Upper lobe of left lung (tissue), 6 donors: ENCODE results near the gene SPATS2. TPM values are rescaled to one million over a fixed set of nuclear protein-coding genes. Genes with fewer than 3 reads are reported as not detected.

Experiments used
- ATAC-seq, 2 donors: fragments of 200-7000 bp; cut with Tn5 transposase; one replicate each; pipeline ENCODE4 v1.9.1; 2022; ENCODE audit warnings: mild to moderate bottlenecking in 2 of 2, moderate library complexity in 2 of 2; ENCODE audit not compliant: low FRiP score in 2 of 2
- DNase-seq, 2 donors: peaks; one replicate each; pipeline ENCODE4 v3.0.0-alpha.2; 2019 to 2020
- H3K27ac ChIP-seq, 4 donors: fragments of 200-600 bp; sonication (generic); one replicate each; pipeline ENCODE4 v1.5.1; 2016 to 2019
- H3K27me3 ChIP-seq, 4 donors: fragments of 200-600 bp; sonication (generic); one replicate each; pipeline ENCODE4 v1.5.1; 2017 to 2019
- H3K36me3 ChIP-seq, 4 donors: fragments of 200-600 bp; sonication (generic); one replicate each; pipeline ENCODE4 v1.5.1; 2016 to 2019
- H3K4me1 ChIP-seq, 4 donors: fragments of 200-600 bp; sonication (generic); one replicate each; pipeline ENCODE4 v1.5.1; 2018 to 2019
- H3K4me3 ChIP-seq, 4 donors: fragments of 200-600 bp; sonication (generic); one replicate each; pipeline ENCODE4 v1.5.1; 2017 to 2019; ENCODE audit warnings: mild to moderate bottlenecking in 2 of 4, moderate library complexity in 1 of 4
- H3K9me3 ChIP-seq, 4 donors: fragments of 200-600 bp; sonication (generic); one replicate each; pipeline ENCODE4 v1.5.1; 2018 to 2019
- CTCF ChIP-seq, 6 experiments: fragments of 450-650 bp in 4 of 6; fragments of 200-600 bp in 2 of 6; sonication (generic) in 2 of 6; IDR thresholded peaks; one replicate each; pipeline ENCODE4 v1.5.1; 2016 to 2019; ENCODE audit warnings: antibody characterized with exemption in 6 of 6
- EP300 ChIP-seq, 4 donors: sonication (generic); formaldehyde crosslinking; IDR thresholded peaks; one replicate each; pipeline ENCODE4 v1.5.1; 2017; ENCODE audit warnings: antibody characterized with exemption in 4 of 4, control low read depth in 2 of 4
- POLR2A ChIP-seq, 4 donors: fragments of 450-650 bp; IDR thresholded peaks; one replicate each; pipeline ENCODE4 v1.5.1; 2016 to 2017; ENCODE audit warnings: antibody characterized with exemption in 4 of 4, mild to moderate bottlenecking in 2 of 4
- POLR2AphosphoS5 ChIP-seq, 2 donors: sonication (generic); formaldehyde crosslinking; IDR thresholded peaks; one replicate each; pipeline ENCODE4 v1.5.1; 2017; ENCODE audit warnings: antibody characterized with exemption in 2 of 2
- WGBS, 2 donors: methylation state at CpG; one replicate each; pipeline ENCODE4 v1.1.5; 2017 to 2018; 5-methylcytosine and 5-hydroxymethylcytosine counted together
- total RNA-seq, 6 donors: library from RNA; depleted of rRNA in 4 of 6; stranded (reverse); fragments of >200 nt in 4 of 6; gene quantifications; one replicate each; pipeline versions ENCODE4 v1.1.0 to v1.2.1, GENCODE V29; 2016 to 2021
- donor health status: DM: no; HTN: no; CAD: no; lungs with moderate emphysema.
- donor health status: DM: no; HTN: yes; CAD: no; lungs with severe emphysema.

The SPATS2 gene
- total RNA-seq, 6 donors from 2014 or later, result 6.2 to 33.5 (median 14.4) TPM

DNA sequence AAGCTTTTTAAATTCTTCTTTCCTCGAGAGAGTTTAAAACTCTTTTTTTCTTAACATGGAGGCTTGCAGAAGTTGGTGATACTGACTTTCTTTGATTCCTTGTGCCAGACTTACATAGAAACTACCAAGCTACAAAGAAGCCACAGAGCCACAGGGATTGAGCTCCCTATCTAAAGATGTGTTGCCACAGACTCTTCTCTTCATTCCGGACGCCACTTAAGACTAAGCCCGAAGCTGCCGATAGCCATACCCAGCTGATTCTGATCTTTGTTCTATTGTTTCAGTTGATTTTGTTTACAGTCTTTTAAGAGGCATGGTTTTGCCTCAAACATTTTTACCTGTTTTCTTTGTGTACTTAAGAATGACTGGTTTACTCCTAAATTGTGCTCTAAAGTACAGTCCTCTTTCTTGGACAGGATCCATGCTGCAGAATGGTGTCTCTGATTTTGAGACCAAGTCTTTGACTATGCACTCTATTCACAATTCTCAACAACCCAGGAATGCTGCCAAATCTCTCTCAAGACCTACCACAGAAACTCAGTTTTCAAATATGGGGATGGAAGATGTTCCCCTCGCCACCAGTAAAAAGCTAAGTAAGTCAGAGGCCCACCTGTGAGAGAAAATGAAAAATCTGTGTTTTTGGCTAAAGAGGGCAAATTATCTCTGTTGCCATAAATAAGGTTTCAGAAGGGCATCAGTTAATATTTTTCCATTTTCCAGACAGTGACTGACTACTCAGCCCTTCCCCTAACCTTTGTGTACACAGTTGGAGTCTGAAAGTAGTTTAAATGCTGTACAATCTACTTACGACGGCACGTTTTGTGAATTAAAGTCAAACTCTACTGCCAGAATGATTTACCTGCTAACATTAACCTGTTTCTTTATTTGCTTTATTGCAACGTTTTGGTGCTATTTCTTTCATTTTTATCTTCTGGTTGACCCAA is 129.4 kb downstream of the SPATS2 start:
- 85 to 88% methylated on average over 10 of the region's 10 CpGs for WGBS, 2 donors
- H3K27ac ChIP-seq, result no peak overlapping the region
- no peak for TF ChIP-seq CTCF (IDR thresholded peaks at IDR 0.05)
- TF ChIP-seq EP300 (IDR thresholded peaks at IDR 0.05), result no peak
- no peak for TF ChIP-seq POLR2A (IDR thresholded peaks at IDR 0.05)
- no peak for TF ChIP-seq POLR2AphosphoS5 (IDR thresholded peaks at IDR 0.05)
- H3K4me3 ChIP-seq, result no peak overlapping the region
- H3K9me3 ChIP-seq, result no peaks in the 10 kb centered on the region
- ATAC-seq (no peak), DNase-seq (no peak)
- H3K27me3 ChIP-seq, result no peaks in the 10 kb centered on the region
- no peaks in the 10 kb centered on the region for H3K4me1 ChIP-seq
- H3K36me3 ChIP-seq, result peaks cover 0 to 36% (median 1%) of the 10 kb centered on the region in 4 donors

DNA sequence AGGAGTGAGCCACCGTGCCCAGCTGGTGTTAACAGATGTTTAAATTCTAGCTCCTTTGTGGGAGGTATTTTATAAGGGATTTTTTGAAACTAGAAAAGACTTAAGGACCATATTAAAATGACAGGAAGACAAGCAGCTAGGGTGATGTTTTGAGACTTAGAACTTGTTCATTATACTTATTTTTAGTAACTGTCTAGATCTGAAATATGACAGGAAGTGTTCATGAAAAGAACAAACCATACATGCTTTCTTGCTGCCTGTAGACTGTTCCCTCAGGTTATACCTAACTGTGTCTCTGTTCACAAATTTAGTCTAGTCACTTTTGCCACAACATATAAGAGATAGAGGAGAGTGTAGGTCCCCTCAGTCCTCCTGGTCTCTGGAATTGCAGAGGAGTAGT is 134.6 kb downstream of the SPATS2 start:
- Histone ChIP-seq H3K27me3 (no peaks in the 10 kb centered on the region), H3K27ac (no peak overlapping the region), H3K4me1 (peaks cover 0 to 9% (median 1%) of the 10 kb centered on the region in 4 donors), H3K9me3 (no peaks in the 10 kb centered on the region), H3K36me3 (peaks cover 0 to 21% (median 0%) of the 10 kb centered on the region in 4 donors), H3K4me3 (no peak overlapping the region)
- DNase-seq, result no peak
- no peak for TF ChIP-seq CTCF (IDR thresholded peaks at IDR 0.05)
- no peak for TF ChIP-seq POLR2AphosphoS5 (IDR thresholded peaks at IDR 0.05)
- no peak for TF ChIP-seq EP300 (IDR thresholded peaks at IDR 0.05)
- TF ChIP-seq POLR2A (IDR thresholded peaks at IDR 0.05), result no peak
- 68 to 81% methylated on average over 1 of the region's 1 CpG for WGBS, 2 donors
- no peak for ATAC-seq

DNA sequence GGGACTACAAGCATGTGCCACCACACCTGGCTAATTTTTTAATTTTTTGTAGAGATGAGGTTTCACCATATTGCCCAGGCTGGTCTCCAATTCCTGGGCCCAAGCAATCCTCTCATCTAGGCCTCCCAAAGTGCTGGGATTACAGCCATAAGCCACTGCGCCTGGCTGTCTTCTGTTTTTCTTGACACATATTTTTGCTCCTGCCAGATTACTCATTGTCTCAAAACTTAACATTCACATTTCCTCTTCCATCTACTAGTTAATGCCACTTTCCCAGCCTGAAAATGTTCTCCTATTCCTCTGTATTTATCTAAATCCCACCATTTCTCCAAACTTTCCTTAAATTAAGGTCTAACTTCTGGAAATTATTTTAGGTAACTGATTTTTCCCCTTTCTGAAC is 135.3 kb downstream of the SPATS2 start:
- 93 to 100% methylated on average over 1 of the region's 1 CpG for WGBS, 2 donors
- no peak for TF ChIP-seq POLR2AphosphoS5 (IDR thresholded peaks at IDR 0.05)
- TF ChIP-seq CTCF (IDR thresholded peaks at IDR 0.05), result no peak
- TF ChIP-seq POLR2A (IDR thresholded peaks at IDR 0.05), result no peak
- TF ChIP-seq EP300 (IDR thresholded peaks at IDR 0.05), result no peak
- ATAC-seq, result no peak
- Histone ChIP-seq H3K27ac (no peak overlapping the region), H3K36me3 (peaks cover 0 to 14% (median 0%) of the 10 kb centered on the region in 4 donors), H3K9me3 (no peaks in the 10 kb centered on the region), H3K4me3 (no peak overlapping the region), H3K27me3 (no peaks in the 10 kb centered on the region), H3K4me1 (peaks cover 0 to 9% (median 1%) of the 10 kb centered on the region in 4 donors)
- no peak for DNase-seq

GRCh38 chr12:49503674-49504180 is 136.5 kb downstream of the SPATS2 start:
- WGBS, 2 donors, result 36 to 53% methylated on average over 5 of the region's 5 CpGs

DNA sequence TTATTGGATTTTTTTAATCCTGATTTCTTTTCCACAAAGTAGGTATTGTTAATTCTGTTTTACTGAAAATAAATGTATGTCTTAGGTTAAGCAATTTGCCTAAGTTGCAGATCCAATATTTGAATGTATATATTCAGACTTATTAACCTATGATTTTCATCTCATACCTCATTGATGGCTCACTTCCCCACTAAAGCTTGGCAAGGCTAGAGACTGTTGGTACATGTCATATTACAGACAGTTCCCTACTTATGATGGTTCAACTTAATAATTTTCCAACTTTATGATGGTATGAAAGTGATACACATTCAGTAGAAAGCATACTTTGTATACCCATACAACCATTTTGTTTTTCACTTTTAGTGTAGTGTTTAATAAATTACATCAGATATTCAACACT is 138.4 kb downstream of the SPATS2 start:
- ATAC-seq, result no peak
- H3K36me3 ChIP-seq, result peaks cover 0 to 4% (median 0%) of the 10 kb centered on the region in 4 donors
- DNase-seq, result no peak
- no peaks in the 10 kb centered on the region for H3K9me3 ChIP-seq
- H3K27me3 ChIP-seq, result no peaks in the 10 kb centered on the region
- H3K27ac ChIP-seq, result no peak overlapping the region
- no peak for TF ChIP-seq POLR2A (IDR thresholded peaks at IDR 0.05)
- no peak for TF ChIP-seq POLR2AphosphoS5 (IDR thresholded peaks at IDR 0.05)
- no peak for TF ChIP-seq CTCF (IDR thresholded peaks at IDR 0.05)
- TF ChIP-seq EP300 (IDR thresholded peaks at IDR 0.05), result no peak
- no peak overlapping the region for H3K4me3 ChIP-seq
- peaks cover 0 to 9% (median 1%) of the 10 kb centered on the region in 4 donors for H3K4me1 ChIP-seq

More at GRCh38 chr12:49503674-49504180, 136.5 kb downstream of the SPATS2 start:
- no peaks in the 10 kb centered on the region for H3K27me3 ChIP-seq
- no peaks in the 10 kb centered on the region for H3K9me3 ChIP-seq
- peak overlapping the region in 1 of 4 donors; percentile 4 for H3K4me3 ChIP-seq
- no peak for DNase-seq
- peaks cover 0 to 12% (median 0%) of the 10 kb centered on the region in 4 donors for H3K36me3 ChIP-seq
- ATAC-seq, result no peak
- peaks cover 0 to 9% (median 1%) of the 10 kb centered on the region in 4 donors for H3K4me1 ChIP-seq
- TF ChIP-seq POLR2AphosphoS5 (IDR thresholded peaks at IDR 0.05), result no peak
- peak overlapping the region in 1 of 4 donors; percentile 31 for H3K27ac ChIP-seq
